ENCODE results near the gene UEVLD.
"Not testable (repeated sequence)": the region's sequence is repeated elsewhere in the genome, so short reads cannot be mapped to it uniquely, and the experiment has no call there.

Gene UEVLD

GRCh38 chr11:18599739-18600230 is 11.3 kb upstream of the UEVLD start, which contains the start of gene MISFA:
MISFA (plus strand) TSS chr11:18599789; CDS start chr11:18599929, 140 bp downstream.
- Histone ChIP-seq H3K79me2 (ENCODE audit: insufficient read depth, low read length) (no peaks in the 10 kb centered on the region), H3K27ac (ENCODE audit: low read depth, low read length, poor library complexity, severe bottlenecking) (no peak within 1 kb of the TSS), H3K27me3 (ENCODE audit: insufficient read depth, low read length) (no peaks in the 10 kb centered on the region), H3K36me3 (ENCODE audit: insufficient read depth, low read length) (no peaks in the 10 kb centered on the region; the same call in 1 of the 2 replicates), H4K20me1 (ENCODE audit: insufficient read depth, low read length) (no peaks in the 10 kb centered on the region), H3F3A (ENCODE audit: insufficient read depth, low read length) (no peaks in the 10 kb centered on the region), H3K9me3 (ENCODE audit: low read length) (no peaks in the 10 kb centered on the region), H3K9ac (ENCODE audit: low read length) (no peak within 1 kb of the TSS), H3K4me1 (ENCODE audit: insufficient read depth, low read length, severe bottlenecking) (no peaks in the 10 kb centered on the region), H3K4me3 (ENCODE audit: low read depth, low read length, poor library complexity, severe bottlenecking) (no peak within 1 kb of the TSS), H2AFZ (ENCODE audit: low read length) (no peak within 1 kb of the TSS), H3K4me2 (ENCODE audit: low read length) (no peak within 1 kb of the TSS), H3K9me2 (ENCODE audit: low read depth, low read length) (no peaks in the 10 kb centered on the region)
- TF ChIP-seq CTCF (IDR thresholded peaks at IDR 0.05; ENCODE audit: low read length): no peak
- TF ChIP-seq EZH2 (IDR thresholded peaks at IDR 0.05; ENCODE audit: borderline replicate concordance, low read length): no peak

GRCh38 chr11:18594999-18595749 is 6.6 kb upstream of the UEVLD start:
- Histone ChIP-seq H3K79me2 (ENCODE audit: insufficient read depth, low read length) (no peaks in the 10 kb centered on the region), H3F3A (ENCODE audit: insufficient read depth, low read length) (no peaks in the 10 kb centered on the region), H3K4me2 (ENCODE audit: low read length) (no peak overlapping the region), H3K9me2 (ENCODE audit: low read depth, low read length) (no peaks in the 10 kb centered on the region), H3K4me3 (ENCODE audit: low read depth, low read length, poor library complexity, severe bottlenecking) (no peak overlapping the region), H3K4me1 (ENCODE audit: insufficient read depth, low read length, severe bottlenecking) (no peaks in the 10 kb centered on the region), H3K9me3 (ENCODE audit: low read length) (no peaks in the 10 kb centered on the region), H3K27me3 (ENCODE audit: insufficient read depth, low read length) (no peaks in the 10 kb centered on the region), H3K9ac (ENCODE audit: low read length) (no peak overlapping the region), H4K20me1 (ENCODE audit: insufficient read depth, low read length) (no peaks in the 10 kb centered on the region), H3K36me3 (ENCODE audit: insufficient read depth, low read length) (no peaks in the 10 kb centered on the region; the same call in 1 of the 2 replicates), H3K27ac (ENCODE audit: low read depth, low read length, poor library complexity, severe bottlenecking) (no peak overlapping the region), H2AFZ (ENCODE audit: low read length) (no peak overlapping the region)
- TF ChIP-seq CTCF (IDR thresholded peaks at IDR 0.05; ENCODE audit: low read length) (no peak), EZH2 (IDR thresholded peaks at IDR 0.05; ENCODE audit: borderline replicate concordance, low read length) (no peak)

DNA sequence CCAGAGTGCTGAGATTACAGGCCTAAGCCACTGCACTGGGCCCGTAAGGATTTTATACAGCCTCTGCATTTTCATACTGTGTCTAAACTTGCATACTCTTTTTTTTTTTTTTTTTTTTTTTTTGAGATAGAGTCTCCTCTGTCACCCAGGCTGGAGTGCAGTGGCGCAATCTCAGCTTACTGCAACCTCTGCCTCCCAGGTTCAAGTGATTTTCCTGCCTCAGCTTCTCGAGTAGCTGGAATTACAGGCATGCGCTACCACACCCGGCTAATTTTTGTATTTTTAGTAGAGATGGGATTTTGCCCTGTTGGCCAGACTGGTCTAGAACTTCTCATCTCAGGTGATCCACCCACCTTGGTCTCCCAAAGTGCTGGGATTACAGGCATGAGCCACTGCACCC is 5.6 kb upstream of the UEVLD start:
- not testable (repeated sequence) for H4K20me1 ChIP-seq (ENCODE audit: insufficient read depth, low read length)

DNA sequence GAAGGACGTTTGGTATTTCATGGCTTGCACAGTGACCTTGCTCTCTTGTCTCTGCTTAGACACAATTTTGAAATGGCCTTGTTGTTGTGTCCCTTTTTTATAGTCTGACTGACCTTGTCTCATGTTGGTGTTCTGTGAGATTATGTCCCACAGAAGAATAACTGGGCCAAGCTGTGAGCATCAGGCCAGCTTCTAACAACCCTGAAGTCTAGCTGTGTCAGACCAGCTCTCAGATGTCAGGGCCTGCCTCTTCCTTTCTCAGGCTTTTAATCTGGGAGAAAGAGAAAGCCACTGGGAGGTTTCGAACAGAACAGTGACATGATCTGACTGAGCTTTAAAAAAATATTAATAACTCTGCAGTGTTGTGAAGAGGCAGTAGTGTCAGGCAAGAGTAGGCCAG is 2.0 kb upstream of the UEVLD start:
- no peak overlapping the region for H3K4me2 ChIP-seq (ENCODE audit: low read length)
- H4K20me1 ChIP-seq (ENCODE audit: insufficient read depth, low read length): no peaks in the 10 kb centered on the region
- H3K36me3 ChIP-seq (ENCODE audit: insufficient read depth, low read length): no peaks in the 10 kb centered on the region
- H3K9me2 ChIP-seq (ENCODE audit: low read depth, low read length): no peaks in the 10 kb centered on the region
- no peak overlapping the region for H2AFZ ChIP-seq (ENCODE audit: low read length)
- H3K27ac ChIP-seq (ENCODE audit: low read depth, low read length, poor library complexity, severe bottlenecking): no peak overlapping the region
- no peaks in the 10 kb centered on the region for H3F3A ChIP-seq (ENCODE audit: insufficient read depth, low read length)
- no peaks in the 10 kb centered on the region for H3K9me3 ChIP-seq (ENCODE audit: low read length)
- H3K79me2 ChIP-seq (ENCODE audit: insufficient read depth, low read length): no peaks in the 10 kb centered on the region
- no peak overlapping the region for H3K9ac ChIP-seq (ENCODE audit: low read length)
- peaks cover 17% of the 10 kb centered on the region for H3K4me1 ChIP-seq (ENCODE audit: insufficient read depth, low read length, severe bottlenecking)
- TF ChIP-seq EZH2 (IDR thresholded peaks at IDR 0.05; ENCODE audit: borderline replicate concordance, low read length): no peak
- no peak for TF ChIP-seq CTCF (IDR thresholded peaks at IDR 0.05; ENCODE audit: low read length)
- H3K27me3 ChIP-seq (ENCODE audit: insufficient read depth, low read length): no peaks in the 10 kb centered on the region
- no peak overlapping the region for H3K4me3 ChIP-seq (ENCODE audit: low read depth, low read length, poor library complexity, severe bottlenecking)

More for the DNA sequence above, 5.6 kb upstream of the UEVLD start:
- H3K27me3 ChIP-seq (ENCODE audit: insufficient read depth, low read length); H3K79me2 ChIP-seq (ENCODE audit: insufficient read depth, low read length); H3K9me2 ChIP-seq (ENCODE audit: low read depth, low read length); H3K4me2 ChIP-seq (ENCODE audit: low read length); H3K9ac ChIP-seq (ENCODE audit: low read length); H3K4me3 ChIP-seq (ENCODE audit: low read depth, low read length, poor library complexity, severe bottlenecking); H2AFZ ChIP-seq (ENCODE audit: low read length); H3K4me1 ChIP-seq (ENCODE audit: insufficient read depth, low read length, severe bottlenecking); H3F3A ChIP-seq (ENCODE audit: insufficient read depth, low read length); H3K36me3 ChIP-seq (ENCODE audit: insufficient read depth, low read length); H3K27ac ChIP-seq (ENCODE audit: low read depth, low read length, poor library complexity, severe bottlenecking); H3K9me3 ChIP-seq (ENCODE audit: low read length): not testable (repeated sequence)
